K562 (cell line): ENCODE data around the gene ZNF564. TPM values are rescaled to one million over a fixed set of nuclear protein-coding genes. Genes with fewer than 3 reads are reported as not detected.

Experiments
- BMI1 ChIP-seq: fragments of 150-350 bp; IDR thresholded peaks from 2 replicates; pipeline ENCODE4 v1.6.1; 2014; ENCODE audit warnings: low read length
- CGGBP1 ChIP-seq: fragments of 250-450 bp; sonication (Bioruptor Pico); IDR thresholded peaks from 2 replicates; pipeline ENCODE4 v1.9.0; 2021; ENCODE audit warnings: mild to moderate bottlenecking
- HMBOX1 ChIP-seq: sonication (generic); IDR thresholded peaks from 2 replicates; pipeline ENCODE4 v1.6.1; 2016
- MEF2A ChIP-seq: IDR thresholded peaks from 2 replicates; pipeline ENCODE4 v1.6.1; 2011; ENCODE audit warnings: low read depth, mild to moderate bottlenecking, low read length, moderate library complexity; ENCODE audit not compliant: control insufficient read depth
- NFRKB ChIP-seq: fragments of 450-650 bp; IDR thresholded peaks from 2 replicates; pipeline ENCODE4 v1.6.1; 2016; ENCODE audit warnings: low read depth
- PTTG1 ChIP-seq: fragments of 450-650 bp; IDR thresholded peaks from 2 replicates; pipeline ENCODE4 v1.6.1; 2016; ENCODE audit warnings: low read depth, mild to moderate bottlenecking, missing genetic modification characterization, missing compliant biosample characterization
- SMAD3 ChIP-seq: fragments of 450-650 bp; formaldehyde crosslinking; conservative IDR thresholded peaks from 2 replicates; pipeline ENCODE4 v1.4.0; 2020; ENCODE audit warnings: mild to moderate bottlenecking
- SMAD4 ChIP-seq: fragments of 250-450 bp; sonication (Bioruptor Pico); conservative IDR thresholded peaks from 2 replicates; pipeline ENCODE4 v1.8.0; 2021; ENCODE audit warnings: inconsistent platforms, mild to moderate bottlenecking, moderate library complexity
- SMARCB1 ChIP-seq: IDR thresholded peaks from 2 replicates; pipeline ENCODE4 v1.6.1; 2011; ENCODE audit warnings: improper control_type of control experiment, low read depth; ENCODE audit not compliant: insufficient read length
- SRSF3 ChIP-seq: fragments of 200-400 bp; formaldehyde crosslinking; IDR thresholded peaks from 2 replicates; pipeline ENCODE4 v1.6.1; 2016; ENCODE audit warnings: mild to moderate bottlenecking, low read length, moderate library complexity; ENCODE audit not compliant: insufficient read depth
- TEAD4 ChIP-seq, 2 experiments: sonication (generic) in 1 of 2; formaldehyde crosslinking in 1 of 2; IDR thresholded peaks; 2 replicates each; pipeline versions ENCODE4 v1.6.1 to v1.8.0; 2012 to 2022; ENCODE audit warnings: borderline replicate concordance in 1 of 2, inconsistent platforms in 1 of 2, low read length in 1 of 2, mild to moderate bottlenecking in 1 of 2, missing genetic modification reagents in 1 of 2
- TSHZ1 ChIP-seq: fragments of 250-450 bp; sonication (Bioruptor Pico); IDR thresholded peaks from 2 replicates; pipeline ENCODE4 v1.4.0; 2020; ENCODE audit warnings: mild to moderate bottlenecking, moderate library complexity
- ZBED1 ChIP-seq: IDR thresholded peaks from 2 replicates; pipeline ENCODE4 v1.6.1; 2014
- ZBTB2 ChIP-seq: fragments of 450-650 bp; IDR thresholded peaks from 2 replicates; pipeline ENCODE4 v1.6.1; 2016; ENCODE audit warnings: antibody characterized with exemption
- ZBTB26 ChIP-seq: fragments of 450-650 bp; formaldehyde crosslinking; IDR thresholded peaks from 2 replicates; pipeline ENCODE4 v1.4.0; 2022; ENCODE audit warnings: missing genetic modification characterization
- ZFP30 ChIP-seq: fragments of 250-450 bp; sonication (Bioruptor Pico); IDR thresholded peaks from 2 replicates; pipeline ENCODE4 v1.8.0; 2022; ENCODE audit warnings: moderate library complexity, mild to moderate bottlenecking, inconsistent platforms, borderline replicate concordance
- ZNF143 ChIP-seq: sonication (generic); formaldehyde crosslinking; IDR thresholded peaks from 2 replicates; pipeline ENCODE4 v1.9.0; 2022; ENCODE audit warnings: mild to moderate bottlenecking, missing genetic modification reagents
- ZNF146 ChIP-seq: IDR thresholded peaks from one replicate; pipeline ENCODE4 v1.6.1; 2018; ENCODE audit warnings: missing compliant biosample characterization; ENCODE audit not compliant: unreplicated experiment
- ZNF696 ChIP-seq: fragments of 250-450 bp; sonication (Bioruptor Pico); conservative IDR thresholded peaks from 2 replicates; pipeline ENCODE4 v1.4.0; 2020; ENCODE audit warnings: mild to moderate bottlenecking, moderate library complexity
- ZNF699 ChIP-seq: fragments of 250-450 bp; sonication (Bioruptor Pico); IDR thresholded peaks from 2 replicates; pipeline ENCODE4 v1.8.0; 2021; ENCODE audit warnings: mild to moderate bottlenecking, moderate library complexity; ENCODE audit not compliant: insufficient replicate concordance
- polyA plus RNA-seq, 8 experiments: library from polyadenylated mRNA; depleted of rRNA in 4 of 8; stranded (reverse) in 5 of 8; unstranded in 3 of 8; fragments of >200 nt; fragmentation: Nextera tagmentation in 2 of 8; fragmentation: Illumina TruSeq in 1 of 8; extraction: Ambion mirVana in 2 of 8; extraction: Trizol in 1 of 8; gene quantifications; 2 replicates each; pipeline versions ENCODE4 v1.2.1 to v1.2.3, GENCODE V29; 2011 to 2014; ENCODE audit warnings: inconsistent platforms in 1 of 8, missing spikeins in 1 of 8
- total RNA-seq, 7 experiments: library from RNA; depleted of rRNA in 6 of 7; stranded (reverse); fragments of >200 nt in 6 of 7; fragmentation: Illumina TruSeq in 2 of 7; extraction: Trizol in 2 of 7; gene quantifications; 2 replicates each; pipeline versions ENCODE4 v1.2.1 to v1.2.3, GENCODE V29; 2011 to 2021; ENCODE audit warnings: low replicate concordance in 1 of 7

ZNF564 gene
- total and polyA plus RNA-seq, 9 of the 15 experiments (the other 6 are each of a cell fraction or from before 2014, with no cell fraction given) = 1.4 to 8.1 (median 5.6) TPM

GRCh38 chr19:12527034-12527836, 24.0 kb downstream of the ZNF564 start (continued):
- TF ChIP-seq TSHZ1 = no peak
- TF ChIP-seq ZFP30 = no peak
- TF ChIP-seq ZNF699 (CRISPR knock-in tag) = no peak
- no peak for TF ChIP-seq ZNF696 (CRISPR knock-in tag)
- no peak for TF ChIP-seq CGGBP1 (CRISPR knock-in tag)
- no peak for TF ChIP-seq ZNF146 (CRISPR knock-in tag)
- TF ChIP-seq NFRKB = peak; percentile 56; the same call in 1 of the 2 replicates
- TF ChIP-seq PTTG1 (tag) = no peak
- no peak for TF ChIP-seq ZBTB2
- no peak for TF ChIP-seq SMAD3
- TF ChIP-seq SMARCB1 = no peak
- 0 out of 2 replicates have a peak, but pooled peaks have one; percentile 70 for TF ChIP-seq ZBED1
- no peak for TF ChIP-seq SRSF3
- no peak for TF ChIP-seq SMAD4 (CRISPR knock-in tag)
- no peak for TF ChIP-seq HMBOX1
- no peak for TF ChIP-seq MEF2A
- TF ChIP-seq TEAD4 (IDR thresholded peaks at IDR 0.05; ENCODE audit: low read length) = peak; percentile 76
- no peak for TF ChIP-seq TEAD4 (CRISPR knock-in tag; IDR thresholded peaks at IDR 0.05; ENCODE audit: borderline replicate concordance)
- no peak for TF ChIP-seq ZNF143 (CRISPR knock-in tag)
- TF ChIP-seq BMI1 = no peak
- TF ChIP-seq ZBTB26 (CRISPR knock-in tag) = no peak
